SK-N-SH treated with all-trans-retinoic acid at 6 μM for 48 hours (cell line): ENCODE data around the gene SBF2.

ENCODE experiments used
- ATAC-seq: fragments of 200-7000 bp; cut with Tn5 transposase; 3 replicates; pipeline ENCODE4 v1.9.1; 2020; ENCODE audit warnings: mild to moderate bottlenecking, moderate library complexity
- ARNTL ChIP-seq: fragments of 450-650 bp; formaldehyde crosslinking; IDR thresholded peaks from 2 replicates; pipeline ENCODE4 v1.5.0; 2020; ENCODE audit warnings: low read depth, mild to moderate bottlenecking, moderate library complexity, borderline replicate concordance
- CSDC2 ChIP-seq: fragments of 250-450 bp; sonication (Bioruptor Pico); IDR thresholded peaks from 2 replicates; pipeline ENCODE4 v1.5.0; 2020; ENCODE audit warnings: mild to moderate bottlenecking, moderate library complexity
- ESRRG ChIP-seq: fragments of 250-450 bp; sonication (Bioruptor Pico); IDR thresholded peaks from 2 replicates; pipeline ENCODE4 v1.6.1; 2021; ENCODE audit warnings: mild to moderate bottlenecking
- GLIS3 ChIP-seq: fragments of 250-450 bp; sonication (Bioruptor Pico); IDR thresholded peaks from 2 replicates; pipeline ENCODE4 v1.5.0; 2020; ENCODE audit warnings: mild to moderate bottlenecking, moderate library complexity
- ISL1 ChIP-seq: fragments of 250-450 bp; sonication (Bioruptor Pico); IDR thresholded peaks from 2 replicates; pipeline ENCODE4 v2.1.2; 2022; ENCODE audit warnings: mild to moderate bottlenecking, moderate library complexity
- PATZ1 ChIP-seq: fragments of 250-450 bp; sonication (Bioruptor Pico); IDR thresholded peaks from 2 replicates; pipeline ENCODE4 v1.8.0; 2020; ENCODE audit warnings: mild to moderate bottlenecking, moderate library complexity, borderline replicate concordance
- RARB ChIP-seq: fragments of 250-450 bp; sonication (Bioruptor Pico); IDR thresholded peaks from 2 replicates; pipeline ENCODE4 v1.8.0; 2021; ENCODE audit warnings: mild to moderate bottlenecking, moderate library complexity
- SNAI2 ChIP-seq: fragments of 250-450 bp; sonication (Bioruptor Pico); IDR thresholded peaks from 2 replicates; pipeline ENCODE4 v1.5.0; 2020; ENCODE audit warnings: mild to moderate bottlenecking, moderate library complexity
- TOX ChIP-seq: fragments of 250-450 bp; sonication (Bioruptor Pico); IDR thresholded peaks from 2 replicates; pipeline ENCODE4 v1.8.0; 2021; ENCODE audit warnings: mild to moderate bottlenecking, moderate library complexity, borderline replicate concordance
- ZC3H10 ChIP-seq: fragments of 250-450 bp; sonication (Bioruptor Pico); IDR thresholded peaks from 2 replicates; pipeline ENCODE4 v1.5.1; 2021; ENCODE audit warnings: mild to moderate bottlenecking, moderate library complexity
- ZFP3 ChIP-seq: fragments of 250-450 bp; sonication (Bioruptor Pico); IDR thresholded peaks from 2 replicates; pipeline ENCODE4 v1.5.0; 2020; ENCODE audit warnings: mild to moderate bottlenecking, moderate library complexity
- ZNF565 ChIP-seq: fragments of 450-650 bp; formaldehyde crosslinking; conservative IDR thresholded peaks from 2 replicates; pipeline ENCODE4 v1.5.0; 2020; ENCODE audit warnings: low read depth, mild to moderate bottlenecking, moderate library complexity
- ZNF70 ChIP-seq: fragments of 450-650 bp; formaldehyde crosslinking; IDR thresholded peaks from 2 replicates; pipeline ENCODE4 v1.5.0; 2020; ENCODE audit warnings: mild to moderate bottlenecking, moderate library complexity
- TF ChIP-seq, protein P1 (sequence below): fragments of 250-450 bp; sonication (Bioruptor Pico); IDR thresholded peaks from 2 replicates; pipeline ENCODE4 v1.8.0; 2021; ENCODE audit warnings: low read depth, mild to moderate bottlenecking, moderate library complexity, borderline replicate concordance
- TF ChIP-seq, protein P2 (sequence below): fragments of 250-450 bp; sonication (Bioruptor Pico); IDR thresholded peaks from 2 replicates; pipeline ENCODE4 v1.5.0; 2020; ENCODE audit warnings: mild to moderate bottlenecking, moderate library complexity

The SBF2 gene

GRCh38 chr11:9761441-9761945 lies 532.5 kb downstream of the SBF2 start:
- TF ChIP-seq GLIS3, result no peak
- no peak for TF ChIP-seq ZFP3 (CRISPR knock-in tag)
- no peak for TF ChIP-seq ZNF565 (CRISPR knock-in tag)
- no peak for TF ChIP-seq PATZ1 (CRISPR knock-in tag)
- TF ChIP-seq ZC3H10 (CRISPR knock-in tag), result no peak
- TF ChIP-seq ISL1 (CRISPR knock-in tag), result no peak
- no peak for TF ChIP-seq ZNF70 (CRISPR knock-in tag)
- TF ChIP-seq, protein P1, sequence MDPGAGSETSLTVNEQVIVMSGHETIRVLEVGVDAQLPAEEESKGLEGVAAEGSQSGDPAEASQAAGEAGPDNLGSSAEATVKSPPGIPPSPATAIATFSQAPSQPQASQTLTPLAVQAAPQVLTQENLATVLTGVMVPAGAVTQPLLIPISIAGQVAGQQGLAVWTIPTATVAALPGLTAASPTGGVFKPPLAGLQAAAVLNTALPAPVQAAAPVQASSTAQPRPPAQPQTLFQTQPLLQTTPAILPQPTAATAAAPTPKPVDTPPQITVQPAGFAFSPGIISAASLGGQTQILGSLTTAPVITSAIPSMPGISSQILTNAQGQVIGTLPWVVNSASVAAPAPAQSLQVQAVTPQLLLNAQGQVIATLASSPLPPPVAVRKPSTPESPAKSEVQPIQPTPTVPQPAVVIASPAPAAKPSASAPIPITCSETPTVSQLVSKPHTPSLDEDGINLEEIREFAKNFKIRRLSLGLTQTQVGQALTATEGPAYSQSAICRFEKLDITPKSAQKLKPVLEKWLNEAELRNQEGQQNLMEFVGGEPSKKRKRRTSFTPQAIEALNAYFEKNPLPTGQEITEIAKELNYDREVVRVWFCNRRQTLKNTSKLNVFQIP, result no peak
- TF ChIP-seq CSDC2 (CRISPR knock-in tag), result no peak
- no peak for TF ChIP-seq ARNTL
- no peak for TF ChIP-seq RARB (CRISPR knock-in tag)
- TF ChIP-seq SNAI2 (CRISPR knock-in tag), result no peak
- ATAC-seq, result no peak

- TF ChIP-seq PATZ1 (CRISPR knock-in tag), result no peak
- peak; percentile 47 for ATAC-seq
Measured at GRCh38 chr11:9760193-9760575, 533.8 kb downstream of the SBF2 start.

DNA sequence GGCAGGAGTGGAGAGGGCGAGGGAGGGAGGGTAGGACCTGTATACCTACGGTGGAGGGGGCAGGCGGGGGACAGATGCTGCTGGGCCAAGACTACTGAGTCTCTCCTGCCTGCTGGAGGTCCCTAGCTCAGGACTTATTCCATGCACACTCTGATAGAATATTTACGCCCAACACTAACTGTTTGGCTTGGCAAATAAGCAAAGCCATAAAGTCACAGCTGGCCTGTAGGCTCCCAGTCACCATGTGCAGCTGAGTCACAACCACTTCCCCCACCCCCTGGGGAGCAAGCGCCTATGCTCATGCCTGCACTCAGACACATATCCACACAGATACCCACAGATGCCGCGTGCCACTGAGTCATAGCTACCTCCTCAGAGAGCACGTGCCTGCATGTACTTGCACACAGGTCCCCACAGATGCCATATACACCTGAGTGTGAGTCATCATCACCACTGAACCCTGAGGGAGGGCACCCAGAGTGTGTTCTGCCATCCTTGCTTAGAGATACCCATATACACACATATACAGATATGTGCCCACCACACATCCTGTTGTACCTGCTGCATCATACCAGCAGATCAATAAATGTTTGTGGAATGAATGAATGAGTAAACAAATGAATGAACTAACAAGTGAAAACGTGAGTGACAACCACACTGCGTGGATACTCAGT lies 534.4 kb downstream of the SBF2 start:
- TF ChIP-seq ISL1 (CRISPR knock-in tag) (peak; percentile 42; the same call in 1 of the 2 replicates), TOX (CRISPR knock-in tag) (0 out of 2 replicates have a peak, but pooled peaks have one; percentile 7), ESRRG (CRISPR knock-in tag) (no peak)
- ATAC-seq, result peak; percentile 71

- peak; percentile 77 for ATAC-seq
- TF ChIP-seq ZNF70 (CRISPR knock-in tag) (no peak), ZFP3 (CRISPR knock-in tag) (0 out of 2 replicates have a peak, but pooled peaks have one; percentile 17)
- TF ChIP-seq, protein P2, sequence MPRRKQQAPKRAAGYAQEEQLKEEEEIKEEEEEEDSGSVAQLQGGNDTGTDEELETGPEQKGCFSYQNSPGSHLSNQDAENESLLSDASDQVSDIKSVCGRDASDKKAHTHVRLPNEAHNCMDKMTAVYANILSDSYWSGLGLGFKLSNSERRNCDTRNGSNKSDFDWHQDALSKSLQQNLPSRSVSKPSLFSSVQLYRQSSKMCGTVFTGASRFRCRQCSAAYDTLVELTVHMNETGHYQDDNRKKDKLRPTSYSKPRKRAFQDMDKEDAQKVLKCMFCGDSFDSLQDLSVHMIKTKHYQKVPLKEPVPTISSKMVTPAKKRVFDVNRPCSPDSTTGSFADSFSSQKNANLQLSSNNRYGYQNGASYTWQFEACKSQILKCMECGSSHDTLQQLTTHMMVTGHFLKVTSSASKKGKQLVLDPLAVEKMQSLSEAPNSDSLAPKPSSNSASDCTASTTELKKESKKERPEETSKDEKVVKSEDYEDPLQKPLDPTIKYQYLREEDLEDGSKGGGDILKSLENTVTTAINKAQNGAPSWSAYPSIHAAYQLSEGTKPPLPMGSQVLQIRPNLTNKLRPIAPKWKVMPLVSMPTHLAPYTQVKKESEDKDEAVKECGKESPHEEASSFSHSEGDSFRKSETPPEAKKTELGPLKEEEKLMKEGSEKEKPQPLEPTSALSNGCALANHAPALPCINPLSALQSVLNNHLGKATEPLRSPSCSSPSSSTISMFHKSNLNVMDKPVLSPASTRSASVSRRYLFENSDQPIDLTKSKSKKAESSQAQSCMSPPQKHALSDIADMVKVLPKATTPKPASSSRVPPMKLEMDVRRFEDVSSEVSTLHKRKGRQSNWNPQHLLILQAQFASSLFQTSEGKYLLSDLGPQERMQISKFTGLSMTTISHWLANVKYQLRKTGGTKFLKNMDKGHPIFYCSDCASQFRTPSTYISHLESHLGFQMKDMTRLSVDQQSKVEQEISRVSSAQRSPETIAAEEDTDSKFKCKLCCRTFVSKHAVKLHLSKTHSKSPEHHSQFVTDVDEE (CRISPR knock-in tag), result no peak
Measured at GRCh38 chr11:9758637-9759518, 535.1 kb downstream of the SBF2 start.
